ENCODE measurements around the gene TYMS. TPM values are rescaled to one million over a fixed set of nuclear protein-coding genes. Genes with fewer than 3 reads are reported as not detected.

Gene TYMS
- total and polyA plus RNA-seq, 10 of the 15 experiments (the other 5 are each of a cell fraction or from before 2014, with no cell fraction given) = 34.8 to 524 (median 219) TPM

GRCh38 chr18:668260-668659, 10.8 kb downstream of the TYMS start:
- no peak overlapping the region for H3K4me2 ChIP-seq (ENCODE audit: control insufficient read depth, insufficient read depth)
- H3K27me3 ChIP-seq (replicated peaks in 1 of 2; ENCODE audit: control insufficient read depth in 2 of 2, insufficient read depth in 2 of 2, low read length in 1 of 2) = no peaks in the 10 kb centered on the region
- H3K36me3 ChIP-seq (ENCODE audit: control insufficient read depth in 2 of 2, insufficient read depth in 2 of 2, low read length in 1 of 2) = peaks cover 17 to 33% of the 10 kb centered on the region in 2 experiments
- intact Hi-C loops (cut with micrococcal nuclease; ENCODE audit: unreplicated experiment) (no loop called here), in situ Hi-C loops (cut with MboI) (no loop called here)
- DNase-seq (ENCODE audit: low read depth, low spot score) = no peak
- H3K27ac ChIP-seq (ENCODE audit: control insufficient read depth, insufficient read depth) = no peak overlapping the region
- ChIA-PET CTCF (no interaction called here), RAD21 (ENCODE audit: unreplicated experiment) (no interaction called here), SMC1A (ENCODE audit: uncharacterized antibody, unreplicated experiment) (interaction anchor here (1.4 kb wide), 1 partner anchor 162 kb away, joined by 4 read pairs; no protein-coding TSS in a partner anchor), POLR2A (no interaction called here)
- no peak overlapping the region for H2AFZ ChIP-seq (ENCODE audit: control insufficient read depth, low read depth, low read length)
- 92% methylated on average over 1 of the region's 1 CpG for WGBS (ENCODE audit: insufficient coverage, insufficient replicate concordance, low lambda C conversion rate, missing lambda C conversion rate)
- H3K9ac ChIP-seq (ENCODE audit: control insufficient read depth, insufficient read depth, low read length) = no peak overlapping the region
- H3K4me1 ChIP-seq (ENCODE audit: control insufficient read depth, insufficient read depth, low read length) = no peaks in the 10 kb centered on the region; the same call in 1 of the 2 replicates
- H3K79me2 ChIP-seq (ENCODE audit: control insufficient read depth, insufficient read depth, low read length) = peaks cover 8% of the 10 kb centered on the region
- no peaks in the 10 kb centered on the region; the same call in 2 of the 3 replicates for H3K9me3 ChIP-seq (replicated peaks; ENCODE audit: control insufficient read depth, insufficient read depth, low read length)
- FAIRE-seq = peak; percentile 38
- TF ChIP-seq EP300 (IDR thresholded peaks at IDR 0.05; ENCODE audit: borderline replicate concordance in 1 of 2, control insufficient read depth in 1 of 2, low read depth in 2 of 2, low read length in 2 of 2) (no peak), PAX8 (IDR thresholded peaks at IDR 0.05) (no peak), E2F8 (IDR thresholded peaks at IDR 0.05; ENCODE audit: low read depth, partially characterized antibody) (no peak), EZH2 (IDR thresholded peaks at IDR 0.05; ENCODE audit: borderline replicate concordance, control insufficient read depth, low read depth, low read length) (no peak), MYB (IDR thresholded peaks at IDR 0.05; ENCODE audit: borderline replicate concordance, low read depth, low read length) (no peak), SUPT20H (IDR thresholded peaks at IDR 0.05; ENCODE audit: borderline replicate concordance, control insufficient read depth, low read depth, low read length) (no peak), HDAC6 (IDR thresholded peaks at IDR 0.05; ENCODE audit: unreplicated experiment) (no peak), IRF3 (IDR thresholded peaks at IDR 0.05) (no peak), SMAD1 (IDR thresholded peaks at IDR 0.05; ENCODE audit: low read depth, partially characterized antibody) (no peak), ZBED1 (IDR thresholded peaks at IDR 0.05; ENCODE audit: borderline replicate concordance) (no peak), SIN3A (IDR thresholded peaks at IDR 0.05; ENCODE audit: low read depth, low read length) (no peak), EED (IDR thresholded peaks at IDR 0.05; ENCODE audit: low read depth) (no peak), POLR2AphosphoS2 (IDR thresholded peaks at IDR 0.05; ENCODE audit: low read depth, low read length) (no peak), SMC3 (IDR thresholded peaks at IDR 0.05; ENCODE audit: borderline replicate concordance, low read length) (no peak), DPF2 (IDR thresholded peaks at IDR 0.05) (no peak)
- no peak for ATAC-seq
- no peak overlapping the region for H3K4me3 ChIP-seq
- H4K20me1 ChIP-seq (ENCODE audit: control insufficient read depth, insufficient read depth) = no peaks in the 10 kb centered on the region
- no TSS peak for BruUV-seq (replicated peaks)

Measured in GM12878 (cell line).